VCaP (cell line): ENCODE results near the gene FSD1L.
"Not testable (repeated sequence)": the region's sequence is repeated elsewhere in the genome, so short reads cannot be mapped to it uniquely, and the experiment has no call there.

Experiments used
- H3K27ac ChIP-seq: fragments of 450-650 bp; 2 replicates; pipeline ENCODE4 v1.5.1; 2017
- CTCF ChIP-seq: fragments of 450-650 bp; conservative IDR thresholded peaks from 2 replicates; pipeline ENCODE4 v1.5.1; 2017; ENCODE audit warnings: mild to moderate bottlenecking, moderate library complexity

The FSD1L gene

GRCh38 chr9:105510024-105510423 is 62.2 kb downstream of the FSD1L start:
- H3K27ac ChIP-seq: no peak overlapping the region
- no peak for TF ChIP-seq CTCF

DNA sequence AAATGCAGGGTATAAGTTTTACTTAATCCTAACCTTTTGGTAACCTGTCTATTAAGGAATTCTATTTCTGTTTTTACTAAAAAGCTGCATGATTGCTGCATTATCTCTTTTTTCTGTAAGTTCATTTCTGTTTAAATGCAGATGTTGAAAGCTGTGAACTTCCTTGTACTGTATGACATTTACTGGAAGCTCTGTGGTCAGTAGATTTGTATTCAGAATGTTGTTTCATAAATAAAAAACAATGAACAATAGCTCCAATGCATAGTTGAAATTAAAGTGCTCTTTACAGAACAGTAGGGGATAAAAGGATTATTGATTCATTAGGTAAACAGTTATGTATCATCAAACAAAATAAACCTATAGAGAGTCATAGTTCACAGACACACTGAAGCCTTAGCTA is 63.6 kb downstream of the FSD1L start:
- no peak overlapping the region for H3K27ac ChIP-seq
- TF ChIP-seq CTCF: no peak

DNA sequence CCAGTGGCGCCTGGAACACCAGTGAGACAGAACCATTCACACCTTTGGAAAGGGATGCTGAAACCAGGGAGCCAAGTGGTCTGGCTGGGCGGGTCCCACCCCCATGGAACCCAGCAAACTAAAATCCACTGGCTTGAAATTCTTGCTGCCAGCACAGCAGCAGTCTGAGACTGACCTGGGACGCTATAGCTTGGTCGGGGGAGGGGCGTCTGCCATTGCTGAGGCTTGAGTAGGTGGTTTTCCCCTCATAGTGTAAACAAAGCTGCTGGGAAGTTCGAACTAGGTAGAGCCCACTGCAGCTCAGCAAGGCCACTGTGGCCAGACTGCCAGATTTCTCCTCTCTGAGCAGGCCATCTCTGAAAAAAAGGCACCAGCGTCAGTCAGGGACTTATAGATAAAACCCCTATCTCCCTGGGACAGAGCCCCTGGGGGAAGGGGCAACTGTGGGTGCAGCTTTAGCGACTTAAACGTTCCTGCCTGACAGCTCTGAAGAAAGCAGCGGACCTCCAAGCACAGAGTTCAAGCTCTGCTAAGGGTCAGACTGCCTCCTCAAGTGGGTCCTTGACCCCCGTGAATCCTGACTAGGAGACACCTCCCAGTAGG is 68.1 kb downstream of the FSD1L start:
- TF ChIP-seq CTCF: no peak
- no peak overlapping the region for H3K27ac ChIP-seq

GRCh38 chr9:105519710-105520369 is 72.0 kb downstream of the FSD1L start:
- H3K27ac ChIP-seq: not testable (repeated sequence)

DNA sequence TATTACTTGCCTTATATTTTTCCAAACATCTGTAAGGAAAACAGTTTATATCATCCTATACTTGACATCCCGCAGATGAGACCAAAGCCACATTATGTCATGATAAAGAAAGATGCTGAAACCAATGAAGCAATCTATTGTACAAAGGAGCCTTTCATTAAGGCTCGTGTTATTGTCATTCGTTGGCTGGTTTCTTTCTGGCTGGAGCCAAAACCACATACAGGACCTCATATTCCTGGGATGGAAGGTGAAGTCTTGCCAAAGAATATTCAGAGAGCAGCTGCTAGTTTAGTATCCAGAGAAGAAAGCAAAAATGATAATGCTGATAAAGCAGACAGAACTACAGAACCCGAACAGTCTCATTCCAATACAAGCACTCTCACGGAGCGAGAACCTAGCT is 73.2 kb downstream of the FSD1L start:
- not testable (repeated sequence) for H3K27ac ChIP-seq

DNA sequence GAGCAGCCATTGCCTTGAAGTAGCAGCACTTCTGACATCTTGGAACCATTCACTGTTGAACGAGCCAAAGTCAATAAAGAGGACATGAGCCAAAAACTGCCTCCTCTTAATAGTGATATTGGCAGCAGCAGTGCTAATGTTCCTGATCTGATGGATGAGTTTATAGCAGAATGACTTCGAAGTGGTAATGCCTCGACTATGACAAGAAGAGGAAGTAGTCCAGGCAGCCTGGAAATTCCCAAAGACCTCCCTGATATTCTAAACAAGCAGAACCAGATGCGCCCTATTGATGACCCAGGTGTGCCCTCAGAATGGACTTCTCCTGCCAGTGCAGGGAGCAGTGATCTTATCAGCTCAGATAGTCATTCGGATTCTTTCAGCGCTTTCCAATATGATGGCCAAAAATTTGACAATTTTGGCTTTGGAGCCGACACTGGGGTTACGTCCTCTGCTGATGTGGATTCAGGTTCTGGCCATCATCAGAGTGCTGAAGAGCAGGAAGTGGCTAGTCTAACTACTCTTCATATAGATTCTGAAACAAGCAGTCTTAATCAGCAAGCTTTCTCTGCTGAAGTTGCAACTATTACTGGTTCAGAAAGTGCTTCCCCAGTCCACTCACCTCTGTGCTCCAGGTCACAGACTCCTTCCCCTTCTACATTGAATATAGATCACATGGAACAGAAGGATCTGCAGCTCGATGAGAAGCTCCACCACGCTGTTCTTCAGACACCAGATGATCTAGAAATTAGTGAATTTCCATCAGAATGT is 75.0 kb downstream of the FSD1L start:
- H3K27ac ChIP-seq: peak overlapping the region; percentile 21; the same call in 1 of the 2 replicates

DNA sequence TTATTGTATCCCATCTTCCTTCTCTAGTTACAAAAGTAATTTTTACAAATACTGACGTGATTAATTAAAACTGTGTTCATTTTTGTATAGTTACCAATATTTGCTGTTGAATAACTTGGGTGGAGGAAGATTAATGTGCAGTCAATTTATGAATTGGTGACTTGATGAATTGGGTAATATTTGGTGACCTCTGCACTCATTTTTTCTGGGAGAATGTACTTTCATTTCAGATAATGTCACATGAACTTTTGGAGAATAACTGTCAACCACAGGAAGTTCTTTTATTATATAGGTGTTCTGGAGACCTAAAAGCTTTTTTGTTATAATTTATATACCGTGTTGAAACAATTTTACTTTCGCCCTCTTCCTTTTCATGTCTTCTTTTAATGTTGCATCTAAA is 83.7 kb downstream of the FSD1L start:
- TF ChIP-seq CTCF: no peak
- H3K27ac ChIP-seq: no peak overlapping the region

- TF ChIP-seq CTCF: no peak
- no peak overlapping the region for H3K27ac ChIP-seq
Observed at GRCh38 chr9:105535920-105536668, 88.3 kb downstream of the FSD1L start.

GRCh38 chr9:105539452-105539851 is 91.6 kb downstream of the FSD1L start:
- H3K27ac ChIP-seq: no peak overlapping the region
- TF ChIP-seq CTCF: no peak
